Measurements from ENCODE around the gene SPP1. TPM values are rescaled to one million over a fixed set of nuclear protein-coding genes. Genes with fewer than 3 reads are reported as not detected.
A peak's percentile ranks its signal among the peaks of the same experiment; 100 is the strongest.
"Not testable (repeated sequence)": the region's sequence is repeated elsewhere in the genome, so short reads cannot be mapped to it uniquely, and the experiment has no call there.

SPP1 gene
- total RNA-seq, 1 donor = 7.6 TPM

- no peaks in the 10 kb centered on the region for H3K4me1 ChIP-seq (ENCODE audit: insufficient read depth, low read length)
- TF ChIP-seq CTCF (IDR thresholded peaks at IDR 0.05; ENCODE audit: extremely low read depth, low read depth, low read length) = no peak
- H4K20me1 ChIP-seq (ENCODE audit: insufficient read depth, low read length) = no peaks in the 10 kb centered on the region
- H3K27me3 ChIP-seq (ENCODE audit: insufficient read depth, low read length) = no peaks in the 10 kb centered on the region
- H3K4me3 ChIP-seq (ENCODE audit: insufficient read depth, low read length) = no peak overlapping the region
- no peak for DNase-seq (ENCODE audit: insufficient read length, low spot score, missing footprints)
- H3K9me3 ChIP-seq (ENCODE audit: low read depth, low read length) = no peaks in the 10 kb centered on the region
- no peak overlapping the region for H3K4me2 ChIP-seq (ENCODE audit: insufficient read depth, low read length)
- peak overlapping the region; percentile 13 for H2AFZ ChIP-seq (ENCODE audit: low read length)
- no peaks in the 10 kb centered on the region for H3K79me2 ChIP-seq (ENCODE audit: insufficient read depth, low read length)
- H3K36me3 ChIP-seq (ENCODE audit: insufficient read depth, low read length) = no peaks in the 10 kb centered on the region
- H3K27ac ChIP-seq (ENCODE audit: low read depth, low read length) = no peak overlapping the region
These were observed 10.3 kb downstream of the SPP1 start for GRCh38 chr4:87985887-87986200.

DNA sequence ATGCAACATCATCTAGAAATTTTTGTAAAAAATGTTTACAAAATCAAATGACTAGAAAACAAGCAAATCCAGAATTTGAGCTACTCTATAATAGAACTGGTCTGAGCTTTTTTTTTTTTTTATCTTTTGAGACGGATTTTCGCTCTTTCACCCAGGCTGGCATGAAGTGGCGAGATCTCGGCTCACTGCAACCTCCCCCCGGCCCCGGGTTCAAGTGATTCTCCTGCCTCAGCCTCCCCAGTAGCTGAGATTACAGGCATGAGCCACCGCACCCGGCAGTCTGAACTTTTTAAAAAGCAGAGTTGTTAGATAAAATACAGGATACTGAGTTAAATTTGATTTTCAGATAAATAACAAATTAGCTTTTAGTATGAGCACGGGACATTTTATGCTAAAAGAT is 11.0 kb downstream of the SPP1 start:
- Histone ChIP-seq H3K79me2 (ENCODE audit: insufficient read depth, low read length) (no peaks in the 10 kb centered on the region), H4K20me1 (ENCODE audit: insufficient read depth, low read length) (no peaks in the 10 kb centered on the region), H3K27ac (ENCODE audit: low read depth, low read length) (no peak overlapping the region), H3K27me3 (ENCODE audit: insufficient read depth, low read length) (no peaks in the 10 kb centered on the region), H3K9me3 (ENCODE audit: low read depth, low read length) (no peaks in the 10 kb centered on the region), H3K36me3 (ENCODE audit: insufficient read depth, low read length) (no peaks in the 10 kb centered on the region), H3K4me3 (ENCODE audit: insufficient read depth, low read length) (no peak overlapping the region), H3K4me2 (ENCODE audit: insufficient read depth, low read length) (no peak overlapping the region), H2AFZ (ENCODE audit: low read length) (no peak overlapping the region), H3K4me1 (ENCODE audit: insufficient read depth, low read length) (no peaks in the 10 kb centered on the region)
- DNase-seq (ENCODE audit: insufficient read length, low spot score, missing footprints) = no peak
- no peak for TF ChIP-seq CTCF (IDR thresholded peaks at IDR 0.05; ENCODE audit: extremely low read depth, low read depth, low read length)

DNA sequence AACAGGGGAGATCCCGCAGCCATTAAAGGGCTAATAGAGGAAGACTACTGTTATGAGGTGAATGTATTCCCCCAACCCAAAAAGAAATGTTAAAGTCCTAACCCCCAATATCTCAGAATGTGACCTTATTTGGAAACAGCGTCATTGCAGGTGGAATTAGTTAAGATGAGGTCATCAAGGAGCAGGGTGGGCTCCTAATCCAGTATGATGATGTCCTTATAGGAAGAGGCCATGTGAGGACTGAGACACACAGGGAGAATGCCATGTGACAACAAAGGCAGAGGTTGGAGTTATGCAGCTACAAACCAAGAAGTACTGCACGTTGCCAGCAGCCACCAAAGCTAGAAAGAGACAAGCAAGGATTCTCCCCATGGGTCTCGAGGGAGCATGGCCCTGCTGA is 14.3 kb downstream of the SPP1 start:
- H3K4me1 ChIP-seq (ENCODE audit: insufficient read depth, low read length) = no peaks in the 10 kb centered on the region
- H3K4me2 ChIP-seq (ENCODE audit: insufficient read depth, low read length) = no peak overlapping the region
- no peak for DNase-seq (ENCODE audit: insufficient read length, low spot score, missing footprints)
- no peaks in the 10 kb centered on the region for H4K20me1 ChIP-seq (ENCODE audit: insufficient read depth, low read length)
- no peaks in the 10 kb centered on the region for H3K9me3 ChIP-seq (ENCODE audit: low read depth, low read length)
- no peak overlapping the region for H3K4me3 ChIP-seq (ENCODE audit: insufficient read depth, low read length)
- no peak overlapping the region for H2AFZ ChIP-seq (ENCODE audit: low read length)
- TF ChIP-seq CTCF (IDR thresholded peaks at IDR 0.05; ENCODE audit: extremely low read depth, low read depth, low read length) = no peak
- H3K36me3 ChIP-seq (ENCODE audit: insufficient read depth, low read length) = no peaks in the 10 kb centered on the region
- no peaks in the 10 kb centered on the region for H3K79me2 ChIP-seq (ENCODE audit: insufficient read depth, low read length)
- H3K27ac ChIP-seq (ENCODE audit: low read depth, low read length) = no peak overlapping the region
- no peaks in the 10 kb centered on the region for H3K27me3 ChIP-seq (ENCODE audit: insufficient read depth, low read length)

GRCh38 chr4:87995435-87995834 is 19.9 kb downstream of the SPP1 start:
- H3K27me3 ChIP-seq (ENCODE audit: insufficient read depth, low read length) = no peaks in the 10 kb centered on the region
- no peaks in the 10 kb centered on the region for H3K9me3 ChIP-seq (ENCODE audit: low read depth, low read length)
- TF ChIP-seq CTCF (IDR thresholded peaks at IDR 0.05; ENCODE audit: extremely low read depth, low read depth, low read length) = no peak
- H3K36me3 ChIP-seq (ENCODE audit: insufficient read depth, low read length) = no peaks in the 10 kb centered on the region
- H3K4me2 ChIP-seq (ENCODE audit: insufficient read depth, low read length) = no peak overlapping the region
- H3K79me2 ChIP-seq (ENCODE audit: insufficient read depth, low read length) = no peaks in the 10 kb centered on the region
- H2AFZ ChIP-seq (ENCODE audit: low read length) = no peak overlapping the region
- no peak for DNase-seq (ENCODE audit: insufficient read length, low spot score, missing footprints)
- H3K27ac ChIP-seq (ENCODE audit: low read depth, low read length) = no peak overlapping the region
- no peaks in the 10 kb centered on the region for H3K4me1 ChIP-seq (ENCODE audit: insufficient read depth, low read length)
- no peaks in the 10 kb centered on the region for H4K20me1 ChIP-seq (ENCODE audit: insufficient read depth, low read length)
- no peak overlapping the region for H3K4me3 ChIP-seq (ENCODE audit: insufficient read depth, low read length)

GRCh38 chr4:87999191-87999691 is 23.7 kb downstream of the SPP1 start:
- H2AFZ ChIP-seq (ENCODE audit: low read length); H4K20me1 ChIP-seq (ENCODE audit: insufficient read depth, low read length); DNase-seq (ENCODE audit: insufficient read length, low spot score, missing footprints); H3K36me3 ChIP-seq (ENCODE audit: insufficient read depth, low read length); H3K4me1 ChIP-seq (ENCODE audit: insufficient read depth, low read length); H3K27me3 ChIP-seq (ENCODE audit: insufficient read depth, low read length); H3K4me2 ChIP-seq (ENCODE audit: insufficient read depth, low read length); H3K9me3 ChIP-seq (ENCODE audit: low read depth, low read length); H3K79me2 ChIP-seq (ENCODE audit: insufficient read depth, low read length); H3K4me3 ChIP-seq (ENCODE audit: insufficient read depth, low read length); H3K27ac ChIP-seq (ENCODE audit: low read depth, low read length): not testable (repeated sequence)

Measured in osteoblast (primary cell).